Measurements from ENCODE around the gene PARP16.

The PARP16 gene, protein sequence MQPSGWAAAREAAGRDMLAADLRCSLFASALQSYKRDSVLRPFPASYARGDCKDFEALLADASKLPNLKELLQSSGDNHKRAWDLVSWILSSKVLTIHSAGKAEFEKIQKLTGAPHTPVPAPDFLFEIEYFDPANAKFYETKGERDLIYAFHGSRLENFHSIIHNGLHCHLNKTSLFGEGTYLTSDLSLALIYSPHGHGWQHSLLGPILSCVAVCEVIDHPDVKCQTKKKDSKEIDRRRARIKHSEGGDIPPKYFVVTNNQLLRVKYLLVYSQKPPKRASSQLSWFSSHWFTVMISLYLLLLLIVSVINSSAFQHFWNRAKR

DNA sequence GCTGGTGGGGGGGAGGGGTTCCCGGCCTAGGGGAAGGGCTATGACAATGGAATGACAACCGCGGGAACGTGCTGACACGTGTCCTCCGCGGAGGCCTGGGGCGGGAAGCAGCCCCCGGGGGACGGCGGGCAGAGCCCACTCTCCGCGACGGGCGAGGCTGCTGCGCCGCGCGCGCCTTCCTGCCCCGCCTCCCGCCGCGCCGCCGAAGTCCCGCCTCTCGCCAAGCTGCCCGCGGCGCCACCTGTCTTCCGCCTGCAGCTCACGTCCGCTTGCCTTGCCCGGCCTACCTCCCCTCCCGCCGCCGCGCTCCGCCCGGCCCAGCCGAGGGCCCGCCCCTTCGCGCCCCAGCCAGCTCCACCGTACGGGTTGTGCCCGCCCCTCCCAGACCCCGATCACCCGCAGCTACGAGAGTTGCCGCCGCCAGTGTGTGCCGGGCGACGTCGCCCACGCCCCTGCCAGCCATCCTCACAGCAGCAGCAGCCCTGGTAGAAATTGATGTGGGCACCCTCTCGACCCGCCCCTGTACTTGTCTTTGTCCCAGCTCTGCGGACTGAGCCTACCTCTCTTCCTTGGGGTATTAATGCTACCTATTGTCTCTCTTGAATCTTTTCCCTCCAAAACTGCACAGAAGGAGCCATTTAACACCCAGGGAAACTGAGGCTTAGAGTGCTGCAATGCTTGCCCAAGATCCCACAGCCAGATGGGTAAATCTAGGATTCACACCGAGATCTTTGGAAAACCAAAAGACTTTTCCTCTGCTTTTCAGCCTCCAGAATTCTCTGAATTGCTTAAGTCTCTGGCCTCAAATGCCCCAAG lies at the start of gene PARP16:
PARP16 (minus strand) TSS at position 180 of the 816 bp plus-strand sequence. CDS start 457 bp downstream, outside the sequence.
- peaks cover 17% of the 10 kb centered on the region for H3K4me1 ChIP-seq (ENCODE audit: low read length)
- 0 out of 2 replicates have a peak, but pooled peaks cover 3% of the 10 kb centered on the region for H3K27me3 ChIP-seq (ENCODE audit: low read depth, low read length)
- H3K4me2 ChIP-seq (ENCODE audit: low read length), result peak within 1 kb of the TSS; percentile 91
- no peak for TF ChIP-seq EZH2phosphoT487 (IDR thresholded peaks at IDR 0.05; ENCODE audit: low read depth)
- TF ChIP-seq, protein P1, sequence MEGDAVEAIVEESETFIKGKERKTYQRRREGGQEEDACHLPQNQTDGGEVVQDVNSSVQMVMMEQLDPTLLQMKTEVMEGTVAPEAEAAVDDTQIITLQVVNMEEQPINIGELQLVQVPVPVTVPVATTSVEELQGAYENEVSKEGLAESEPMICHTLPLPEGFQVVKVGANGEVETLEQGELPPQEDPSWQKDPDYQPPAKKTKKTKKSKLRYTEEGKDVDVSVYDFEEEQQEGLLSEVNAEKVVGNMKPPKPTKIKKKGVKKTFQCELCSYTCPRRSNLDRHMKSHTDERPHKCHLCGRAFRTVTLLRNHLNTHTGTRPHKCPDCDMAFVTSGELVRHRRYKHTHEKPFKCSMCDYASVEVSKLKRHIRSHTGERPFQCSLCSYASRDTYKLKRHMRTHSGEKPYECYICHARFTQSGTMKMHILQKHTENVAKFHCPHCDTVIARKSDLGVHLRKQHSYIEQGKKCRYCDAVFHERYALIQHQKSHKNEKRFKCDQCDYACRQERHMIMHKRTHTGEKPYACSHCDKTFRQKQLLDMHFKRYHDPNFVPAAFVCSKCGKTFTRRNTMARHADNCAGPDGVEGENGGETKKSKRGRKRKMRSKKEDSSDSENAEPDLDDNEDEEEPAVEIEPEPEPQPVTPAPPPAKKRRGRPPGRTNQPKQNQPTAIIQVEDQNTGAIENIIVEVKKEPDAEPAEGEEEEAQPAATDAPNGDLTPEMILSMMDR (IDR thresholded peaks at IDR 0.05; ENCODE audit: low read depth, low read length), result peak; percentile 37
- peak within 1 kb of the TSS; percentile 83 for H3K4me3 ChIP-seq (ENCODE audit: low read length)
- no peaks in the 10 kb centered on the region for H3K36me3 ChIP-seq (replicated peaks; ENCODE audit: low read depth, low read length)
- H3K27ac ChIP-seq (ENCODE audit: low read length), result peak within 1 kb of the TSS; percentile 12; the same call in 1 of the 2 replicates
- peak within 1 kb of the TSS; percentile 73 for H2AFZ ChIP-seq (ENCODE audit: low read depth, low read length)
- H4K20me1 ChIP-seq (ENCODE audit: insufficient read depth, low read length), result no peaks in the 10 kb centered on the region
- peak within 1 kb of the TSS; percentile 75 for H3K9ac ChIP-seq (ENCODE audit: low read length)
- H3K79me2 ChIP-seq (ENCODE audit: low read length), result no peaks in the 10 kb centered on the region
- H3K9me3 ChIP-seq (ENCODE audit: insufficient read depth, low read length), result no peaks in the 10 kb centered on the region

DNA sequence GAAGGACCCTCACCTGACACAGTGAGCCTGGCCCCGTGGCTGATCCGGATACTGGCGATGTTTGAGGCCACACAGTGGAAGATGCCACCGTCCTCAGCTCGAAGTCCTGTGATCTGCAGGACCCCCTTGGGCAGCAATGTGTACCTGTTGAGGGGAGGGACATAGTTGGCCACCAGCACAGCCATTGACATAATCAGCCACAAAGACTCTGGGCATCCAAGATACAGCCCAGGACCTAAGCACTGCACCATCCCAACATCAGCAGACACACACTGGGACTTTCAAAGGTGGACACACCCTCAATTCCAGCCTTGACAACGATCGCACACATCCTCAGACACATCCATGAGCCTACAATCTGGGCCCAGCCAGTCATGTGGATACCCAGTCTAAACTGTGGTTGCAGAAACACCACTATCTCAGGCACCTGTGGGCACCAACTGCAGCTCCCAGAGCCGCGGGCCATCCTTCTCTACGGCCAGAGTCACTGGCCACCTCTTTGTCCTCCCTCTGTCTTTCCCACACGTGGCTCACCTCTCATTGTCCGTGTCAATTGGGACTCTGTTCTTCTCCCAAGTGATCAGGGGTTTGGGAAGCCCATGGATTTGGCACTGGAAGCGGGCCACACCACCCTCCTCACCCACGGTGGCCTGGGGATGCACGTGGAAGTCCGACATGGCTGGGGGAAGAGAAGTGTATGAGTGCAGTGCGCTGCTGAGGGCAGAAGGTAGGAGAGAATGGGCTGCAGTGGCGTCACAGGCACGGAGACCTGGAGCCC lies 48.8 kb upstream of the PARP16 start:
- H4K20me1 ChIP-seq (ENCODE audit: insufficient read depth, low read length), result no peaks in the 10 kb centered on the region
- no peak for TF ChIP-seq EZH2phosphoT487 (IDR thresholded peaks at IDR 0.05; ENCODE audit: low read depth)
- TF ChIP-seq, protein P1 (IDR thresholded peaks at IDR 0.05; ENCODE audit: low read depth, low read length), result no peak
- H2AFZ ChIP-seq (ENCODE audit: low read depth, low read length), result no peak overlapping the region
- peaks cover 10% of the 10 kb centered on the region for H3K4me1 ChIP-seq (ENCODE audit: low read length)
- H3K79me2 ChIP-seq (ENCODE audit: low read length), result no peaks in the 10 kb centered on the region
- peaks cover 46% of the 10 kb centered on the region for H3K27me3 ChIP-seq (ENCODE audit: low read depth, low read length)
- H3K36me3 ChIP-seq (replicated peaks; ENCODE audit: low read depth, low read length), result no peaks in the 10 kb centered on the region
- no peaks in the 10 kb centered on the region for H3K9me3 ChIP-seq (ENCODE audit: insufficient read depth, low read length)
- H3K4me3 ChIP-seq (ENCODE audit: low read length), result no peak overlapping the region
- no peak overlapping the region for H3K4me2 ChIP-seq (ENCODE audit: low read length)
- H3K9ac ChIP-seq (ENCODE audit: low read length), result no peak overlapping the region
- no peak overlapping the region for H3K27ac ChIP-seq (ENCODE audit: low read length)

DNA sequence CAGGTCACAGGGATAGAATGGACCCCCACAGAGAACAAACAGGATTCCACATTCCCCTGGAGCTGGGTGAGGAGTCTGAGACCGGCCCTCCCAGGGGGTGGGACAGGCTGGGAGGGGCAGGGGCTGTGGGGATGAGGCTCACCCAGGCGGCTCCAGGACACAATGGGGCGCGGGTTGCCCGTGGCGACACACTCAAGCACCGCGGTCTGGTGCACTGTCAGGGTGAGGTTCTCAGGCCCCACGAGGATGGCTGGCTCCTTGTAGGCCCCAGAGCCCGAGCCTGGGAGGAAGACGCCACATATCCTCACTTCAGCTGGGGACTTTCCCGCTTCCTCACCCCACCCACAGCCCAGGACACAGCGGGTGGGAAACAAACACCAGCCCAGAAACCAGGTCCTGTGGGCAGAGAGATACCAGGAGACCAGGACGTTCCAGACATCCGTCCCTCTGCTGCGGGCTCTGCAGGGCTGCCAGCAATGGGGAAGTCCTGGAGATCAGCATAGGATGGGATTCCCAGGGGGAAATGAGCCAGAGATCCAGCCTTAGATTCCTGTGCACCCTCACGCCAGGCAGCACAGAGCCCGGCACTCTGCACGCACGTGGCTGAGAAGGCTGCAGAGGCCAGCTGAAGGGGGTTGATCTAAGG lies 48.0 kb upstream of the PARP16 start:
- no peak overlapping the region for H3K4me2 ChIP-seq (ENCODE audit: low read length)
- H3K4me3 ChIP-seq (ENCODE audit: low read length), result no peak overlapping the region
- no peak overlapping the region for H3K9ac ChIP-seq (ENCODE audit: low read length)
- no peaks in the 10 kb centered on the region for H3K36me3 ChIP-seq (replicated peaks; ENCODE audit: low read depth, low read length)
- TF ChIP-seq, protein P1 (IDR thresholded peaks at IDR 0.05; ENCODE audit: low read depth, low read length), result no peak
- TF ChIP-seq EZH2phosphoT487 (IDR thresholded peaks at IDR 0.05; ENCODE audit: low read depth), result no peak
- no peaks in the 10 kb centered on the region for H3K9me3 ChIP-seq (ENCODE audit: insufficient read depth, low read length)
- no peak overlapping the region for H2AFZ ChIP-seq (ENCODE audit: low read depth, low read length)
- no peaks in the 10 kb centered on the region for H4K20me1 ChIP-seq (ENCODE audit: insufficient read depth, low read length)
- H3K4me1 ChIP-seq (ENCODE audit: low read length), result peaks cover 10% of the 10 kb centered on the region
- peaks cover 46% of the 10 kb centered on the region for H3K27me3 ChIP-seq (ENCODE audit: low read depth, low read length)
- H3K27ac ChIP-seq (ENCODE audit: low read length), result no peak overlapping the region
- no peaks in the 10 kb centered on the region for H3K79me2 ChIP-seq (ENCODE audit: low read length)
